H1 (cell line): ENCODE measurements around the gene CLN3.

Experiments
- POLR2A ChIP-seq, 2 experiments: IDR thresholded peaks; 1 replicate in 1 of 2; 2 replicates in 1 of 2; pipeline ENCODE4 v1.6.1; 2011; ENCODE audit warnings: low read depth in 2 of 2, low read length in 2 of 2, mild to moderate bottlenecking in 2 of 2; ENCODE audit errors: control extremely low read depth in 1 of 2
- TF ChIP-seq, protein P1 (sequence below), 3 experiments: IDR thresholded peaks; 1 replicate in 2 of 3; 2 replicates in 1 of 3; pipeline versions ENCODE4 v1.5.1 to v1.6.1; 2011; ENCODE audit warnings: low read length in 3 of 3, mild to moderate bottlenecking in 3 of 3, inconsistent platforms in 2 of 3, low read depth in 1 of 3, moderate library complexity in 1 of 3; ENCODE audit not compliant: insufficient read depth in 1 of 3; ENCODE audit errors: control extremely low read depth in 1 of 3

- TF ChIP-seq POLR2A (IDR thresholded peaks at IDR 0.05; ENCODE audit: control extremely low read depth in 1 of 2, low read depth in 2 of 2, low read length in 2 of 2) = no peak
- TF ChIP-seq, protein P1, sequence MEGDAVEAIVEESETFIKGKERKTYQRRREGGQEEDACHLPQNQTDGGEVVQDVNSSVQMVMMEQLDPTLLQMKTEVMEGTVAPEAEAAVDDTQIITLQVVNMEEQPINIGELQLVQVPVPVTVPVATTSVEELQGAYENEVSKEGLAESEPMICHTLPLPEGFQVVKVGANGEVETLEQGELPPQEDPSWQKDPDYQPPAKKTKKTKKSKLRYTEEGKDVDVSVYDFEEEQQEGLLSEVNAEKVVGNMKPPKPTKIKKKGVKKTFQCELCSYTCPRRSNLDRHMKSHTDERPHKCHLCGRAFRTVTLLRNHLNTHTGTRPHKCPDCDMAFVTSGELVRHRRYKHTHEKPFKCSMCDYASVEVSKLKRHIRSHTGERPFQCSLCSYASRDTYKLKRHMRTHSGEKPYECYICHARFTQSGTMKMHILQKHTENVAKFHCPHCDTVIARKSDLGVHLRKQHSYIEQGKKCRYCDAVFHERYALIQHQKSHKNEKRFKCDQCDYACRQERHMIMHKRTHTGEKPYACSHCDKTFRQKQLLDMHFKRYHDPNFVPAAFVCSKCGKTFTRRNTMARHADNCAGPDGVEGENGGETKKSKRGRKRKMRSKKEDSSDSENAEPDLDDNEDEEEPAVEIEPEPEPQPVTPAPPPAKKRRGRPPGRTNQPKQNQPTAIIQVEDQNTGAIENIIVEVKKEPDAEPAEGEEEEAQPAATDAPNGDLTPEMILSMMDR (IDR thresholded peaks at IDR 0.05; ENCODE audit: control extremely low read depth in 1 of 3, insufficient read depth in 1 of 3, low read depth in 1 of 3, low read length in 3 of 3) = no peak
Observed at GRCh38 chr16:28529124-28529523, 37.2 kb upstream of the CLN3 start.
